Measurements from ENCODE around the gene FAM83D.
"Not testable (repeated sequence)": the region's sequence is repeated elsewhere in the genome, so short reads cannot be mapped to it uniquely, and the experiment has no call there.

The FAM83D gene

GRCh38 chr20:38969708-38970107 lies 43.5 kb downstream of the FAM83D start:
- no peak for DNase-seq

GRCh38 chr20:38970302-38970701 lies 44.1 kb downstream of the FAM83D start:
- no peak for DNase-seq

GRCh38 chr20:38973107-38973506 lies 46.9 kb downstream of the FAM83D start:
- DNase-seq: no peak

GRCh38 chr20:38973645-38974044 lies 47.4 kb downstream of the FAM83D start:
- no peak for DNase-seq

- no peak for DNase-seq
Measured at GRCh38 chr20:38975539-38976120, 49.4 kb downstream of the FAM83D start.

GRCh38 chr20:38979434-38979833 lies 53.2 kb downstream of the FAM83D start:
- DNase-seq: no peak

GRCh38 chr20:38979842-38980241 lies 53.6 kb downstream of the FAM83D start:
- no peak for DNase-seq

GRCh38 chr20:38982291-38982690 lies 56.1 kb downstream of the FAM83D start:
- no peak for DNase-seq

- DNase-seq: no peak
Measured at GRCh38 chr20:38985060-38985459, 58.8 kb downstream of the FAM83D start.

GRCh38 chr20:38985603-38986170 lies 59.5 kb downstream of the FAM83D start:
- no peak for DNase-seq

- no peak for DNase-seq
Measured at GRCh38 chr20:38986663-38987062, 60.4 kb downstream of the FAM83D start.

GRCh38 chr20:38987777-38988176 lies 61.6 kb downstream of the FAM83D start:
- no peak for DNase-seq

- no peak for DNase-seq
Measured at GRCh38 chr20:38990728-38991127, 64.5 kb downstream of the FAM83D start.

GRCh38 chr20:38991814-38992704 lies 65.8 kb downstream of the FAM83D start:
- DNase-seq: no peak

GRCh38 chr20:38995536-38996044 lies 69.4 kb downstream of the FAM83D start:
- DNase-seq: no peak

- DNase-seq: not testable (repeated sequence)
Measured at GRCh38 chr20:38996866-38997265, 70.6 kb downstream of the FAM83D start.

- DNase-seq: no peak
Measured at GRCh38 chr20:38997622-38998021, 71.4 kb downstream of the FAM83D start.

- DNase-seq: no peak
Measured at GRCh38 chr20:38999217-38999616, 73.0 kb downstream of the FAM83D start.

- DNase-seq: no peak
Measured at GRCh38 chr20:38999965-39000910, 74.0 kb downstream of the FAM83D start.
